Trophoblast cell (in vitro differentiated cells and primary cell): ENCODE results near the gene RAB11FIP3.
"Not testable (repeated sequence)": the region's sequence is repeated elsewhere in the genome, so short reads cannot be mapped to it uniquely, and the experiment has no call there.

Source experiments
- DNase-seq, 2 donors: peaks; one replicate each; pipeline ENCODE4 v3.0.0-alpha.2; 2016
- H2AFZ ChIP-seq: 2 replicates; pipeline ENCODE4 v1.6.1; 2013; ENCODE audit warnings: low read length, moderate library complexity, mild to moderate bottlenecking; ENCODE audit not compliant: insufficient read depth, poor library complexity
- H2AK5ac ChIP-seq: 2 replicates; pipeline ENCODE4 v1.6.1; 2013; ENCODE audit warnings: mild to moderate bottlenecking, low read length
- H2BK120ac ChIP-seq: 2 replicates; pipeline ENCODE4 v1.6.1; 2013; ENCODE audit warnings: low read length, mild to moderate bottlenecking, moderate library complexity; ENCODE audit not compliant: insufficient read depth, poor library complexity
- H2BK12ac ChIP-seq: 2 replicates; pipeline ENCODE4 v1.6.1; 2013; ENCODE audit warnings: mild to moderate bottlenecking, low read length, moderate library complexity
- H2BK5ac ChIP-seq: 2 replicates; pipeline ENCODE4 v1.6.1; 2013; ENCODE audit warnings: low read length, low read depth, moderate library complexity, mild to moderate bottlenecking; ENCODE audit not compliant: poor library complexity
- H3K14ac ChIP-seq: 2 replicates; pipeline ENCODE4 v1.6.1; 2013; ENCODE audit warnings: mild to moderate bottlenecking, low read length
- H3K18ac ChIP-seq: 2 replicates; pipeline ENCODE4 v1.6.1; 2013; ENCODE audit warnings: mild to moderate bottlenecking, low read length
- H3K23ac ChIP-seq: 2 replicates; pipeline ENCODE4 v1.6.1; 2013; ENCODE audit warnings: low read length
- H3K27ac ChIP-seq: 2 replicates; pipeline ENCODE4 v1.5.1; 2013; ENCODE audit warnings: low read depth, mild to moderate bottlenecking, inconsistent platforms, low read length, moderate library complexity
- H3K27me3 ChIP-seq: 2 replicates; pipeline ENCODE4 v1.6.1; 2013; ENCODE audit warnings: inconsistent platforms, mild to moderate bottlenecking, low read length, moderate library complexity; ENCODE audit not compliant: insufficient read depth
- H3K36me3 ChIP-seq, 2 experiments: 1 replicate in 1 of 2; 2 replicates in 1 of 2; pipeline ENCODE4 v1.6.1; 2013; ENCODE audit warnings: low read length in 2 of 2, mild to moderate bottlenecking in 2 of 2, moderate library complexity in 1 of 2; ENCODE audit not compliant: insufficient read depth in 2 of 2, control insufficient read depth in 1 of 2
- H3K4ac ChIP-seq: 2 replicates; pipeline ENCODE4 v1.6.1; 2013; ENCODE audit warnings: low read depth, mild to moderate bottlenecking, low read length, moderate library complexity
- H3K4me1 ChIP-seq, 2 experiments: 1 replicate in 1 of 2; 2 replicates in 1 of 2; pipeline ENCODE4 v1.6.1; 2013; ENCODE audit warnings: low read length in 2 of 2, mild to moderate bottlenecking in 2 of 2, moderate library complexity in 1 of 2; ENCODE audit not compliant: insufficient read depth in 2 of 2, control insufficient read depth in 1 of 2
- H3K4me2 ChIP-seq: 2 replicates; pipeline ENCODE4 v1.6.1; 2013; ENCODE audit warnings: inconsistent platforms, mild to moderate bottlenecking, low read length, moderate library complexity
- H3K4me3 ChIP-seq: 2 replicates; pipeline ENCODE4 v1.5.1; 2013; ENCODE audit warnings: mild to moderate bottlenecking, low read depth, low read length, inconsistent platforms
- H3K79me1 ChIP-seq: one replicate; pipeline ENCODE4 v1.6.1; 2013; ENCODE audit warnings: low read length
- H3K79me2 ChIP-seq: 2 replicates; pipeline ENCODE4 v1.6.1; 2013; ENCODE audit warnings: low read length, mild to moderate bottlenecking; ENCODE audit not compliant: control insufficient read depth, insufficient read depth, poor library complexity
- H3K9ac ChIP-seq: 2 replicates; pipeline ENCODE4 v1.6.1; 2013; ENCODE audit warnings: mild to moderate bottlenecking, low read length
- H3K9me3 ChIP-seq: 2 replicates; pipeline ENCODE4 v1.6.1; 2013; ENCODE audit warnings: low read depth, mild to moderate bottlenecking, control low read depth, inconsistent platforms, low read length; ENCODE audit not compliant: insufficient read depth
- H4K12ac ChIP-seq: 2 replicates; pipeline ENCODE4 v1.6.1; 2013; ENCODE audit warnings: low read depth, mild to moderate bottlenecking, low read length, moderate library complexity
- H4K8ac ChIP-seq: 2 replicates; pipeline ENCODE4 v1.6.1; 2013; ENCODE audit warnings: low read depth, mild to moderate bottlenecking, low read length, moderate library complexity
- H4K91ac ChIP-seq: one replicate; pipeline ENCODE4 v1.6.1; 2013; ENCODE audit warnings: low read depth, mild to moderate bottlenecking, low read length, moderate library complexity
- WGBS: extraction: QIAGEN DNeasy Blood & Tissue Kit; methylation state at CpG from one replicate; pipeline ENCODE4 v1.1.7; 2013; ENCODE audit warnings: missing lambda C conversion rate; ENCODE audit not compliant: insufficient read length, insufficient coverage; ENCODE audit errors: extremely low coverage; 5-methylcytosine and 5-hydroxymethylcytosine counted together

Gene RAB11FIP3

GRCh38 chr16:415170-415498 is 10.3 kb upstream of the RAB11FIP3 start:
- not testable (repeated sequence) for H3K27me3 ChIP-seq, H3K23ac ChIP-seq, H4K8ac ChIP-seq, H3K79me1 ChIP-seq, H3K4me1 ChIP-seq, H3K9me3 ChIP-seq, H4K12ac ChIP-seq, H3K27ac ChIP-seq, H3K14ac ChIP-seq, H4K91ac ChIP-seq, H3K18ac ChIP-seq, H3K4ac ChIP-seq, DNase-seq, H2BK5ac ChIP-seq, H2BK12ac ChIP-seq, H3K79me2 ChIP-seq, H2BK120ac ChIP-seq, H2AK5ac ChIP-seq, H3K9ac ChIP-seq, H3K4me3 ChIP-seq, H2AFZ ChIP-seq, H3K4me2 ChIP-seq
- H3K36me3 ChIP-seq: peaks cover 12 to 17% of the 10 kb centered on the region in 2 experiments
- WGBS: no CpG with 5 or more reads among the region's 3 CpGs

GRCh38 chr16:422179-422578 is 3.3 kb upstream of the RAB11FIP3 start:
- H3K9me3 ChIP-seq, H3K27ac ChIP-seq, H3K9ac ChIP-seq, DNase-seq, H3K18ac ChIP-seq, H3K4ac ChIP-seq, H2BK12ac ChIP-seq, H3K4me2 ChIP-seq, H4K12ac ChIP-seq, H2AFZ ChIP-seq, H3K36me3 ChIP-seq, H3K79me1 ChIP-seq, H3K14ac ChIP-seq, H4K91ac ChIP-seq, H3K4me3 ChIP-seq, H2BK5ac ChIP-seq, H2AK5ac ChIP-seq, H4K8ac ChIP-seq, H3K23ac ChIP-seq, H2BK120ac ChIP-seq: not testable (repeated sequence)
- Histone ChIP-seq H3K27me3 (peaks cover 17% of the 10 kb centered on the region), H3K4me1 (peaks cover 13 to 14% of the 10 kb centered on the region in 2 experiments), H3K79me2 (peaks cover 10% of the 10 kb centered on the region)
- no CpG with 5 or more reads among the region's 13 CpGs for WGBS

GRCh38 chr16:424033-424622 is 1.3 kb upstream of the RAB11FIP3 start:
- Histone ChIP-seq H3K27ac (no peak overlapping the region), H3K9me3 (peaks cover 2% of the 10 kb centered on the region), H3K14ac (no peak overlapping the region), H3K23ac (no peak overlapping the region), H2BK12ac (no peak overlapping the region), H3K4me3 (no peak overlapping the region), H3K4me2 (no peak overlapping the region), H3K4me1 (peaks cover 15 to 18% of the 10 kb centered on the region in 2 experiments), H3K36me3 (no peaks in the 10 kb centered on the region), H2AFZ (no peak overlapping the region), H3K18ac (no peak overlapping the region), H2AK5ac (no peak overlapping the region), H4K12ac (no peak overlapping the region), H2BK120ac (no peak overlapping the region), H3K79me1 (peaks cover 5% of the 10 kb centered on the region), H3K4ac (no peak overlapping the region), H4K91ac (no peak overlapping the region), H3K79me2 (peaks cover 10% of the 10 kb centered on the region), H3K9ac (no peak overlapping the region), H3K27me3 (peaks cover 17% of the 10 kb centered on the region), H2BK5ac (no peak overlapping the region), H4K8ac (no peak overlapping the region)
- no CpG with 5 or more reads among the region's 20 CpGs for WGBS
- DNase-seq: peak in 1 of 2 donors; percentile 18

GRCh38 chr16:424623-425081 is 797 bp upstream of the RAB11FIP3 start:
- Histone ChIP-seq H3K4me3 (peak overlapping the region; percentile 78), H4K8ac (peak overlapping the region; percentile 66), H2AK5ac (no peak overlapping the region), H3K79me1 (peaks cover 5% of the 10 kb centered on the region), H3K23ac (no peak overlapping the region), H3K18ac (no peak overlapping the region), H3K4ac (no peak overlapping the region), H3K9me3 (peaks cover 2% of the 10 kb centered on the region), H2BK12ac (no peak overlapping the region), H3K4me2 (peak overlapping the region; percentile 84), H4K91ac (no peak overlapping the region), H2BK5ac (no peak overlapping the region), H2AFZ (peak overlapping the region; percentile 84), H3K27me3 (peaks cover 17% of the 10 kb centered on the region), H4K12ac (peak overlapping the region; percentile 21), H3K27ac (no peak overlapping the region), H2BK120ac (peak overlapping the region; percentile 11), H3K14ac (no peak overlapping the region), H3K36me3 (no peaks in the 10 kb centered on the region), H3K4me1 (peaks cover 15 to 18% of the 10 kb centered on the region in 2 experiments), H3K79me2 (peaks cover 10% of the 10 kb centered on the region), H3K9ac (peak overlapping the region; percentile 59)
- DNase-seq: peak in 1 of 2 donors; percentile 13
- no CpG with 5 or more reads among the region's 31 CpGs for WGBS
